T-helper 9 cell (primary cell): ENCODE data around the gene TPRN.

Experiments
- DNase-seq: peaks from one replicate; pipeline ENCODE4 v3.0.0-alpha.2; 2020

Gene TPRN

DNA sequence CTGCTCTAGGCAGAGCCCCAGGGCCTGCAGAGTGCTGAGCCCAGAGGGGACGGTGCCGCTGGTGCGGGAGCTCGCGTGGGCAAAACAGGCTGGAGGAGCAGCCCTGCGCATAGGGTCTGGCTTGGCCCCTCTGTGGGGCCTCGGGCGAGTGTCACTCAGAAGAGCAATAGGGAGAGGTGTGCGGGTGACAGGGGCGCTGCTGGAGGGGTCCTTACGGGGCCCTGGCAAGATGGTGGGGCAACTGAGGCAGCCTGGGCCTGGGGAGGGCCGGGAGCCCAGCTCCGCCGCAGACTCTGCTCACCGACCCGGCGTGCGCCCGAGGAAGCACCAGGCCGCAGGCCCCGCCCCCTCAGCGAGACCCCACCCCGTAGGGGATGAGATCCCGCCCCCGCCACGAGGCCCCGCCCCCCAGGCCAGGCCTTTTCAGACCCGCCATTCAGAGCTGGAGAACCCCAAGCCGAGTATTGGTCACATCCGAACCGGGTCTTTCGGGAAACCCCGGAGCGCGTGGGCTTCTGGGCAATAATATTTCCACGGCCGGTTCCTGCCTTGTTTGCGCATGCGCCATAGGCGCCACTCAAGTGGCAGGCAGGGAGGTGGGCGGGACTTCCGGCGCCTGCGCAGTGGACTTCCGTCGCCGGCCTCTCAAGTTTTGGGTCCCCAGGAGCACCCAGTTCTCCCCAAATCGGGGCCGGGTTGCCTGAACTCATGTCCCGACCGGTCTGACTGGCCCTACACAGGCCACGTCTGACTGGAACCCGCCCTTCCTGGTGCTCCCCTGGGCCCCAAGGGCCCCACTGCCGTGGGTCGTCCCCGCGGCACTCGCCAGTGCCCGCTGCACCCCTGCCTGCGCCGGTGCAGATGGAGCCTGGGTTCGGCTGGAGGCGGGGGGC is 22.8 kb upstream of the TPRN start:
- peak; percentile 99 for DNase-seq

DNA sequence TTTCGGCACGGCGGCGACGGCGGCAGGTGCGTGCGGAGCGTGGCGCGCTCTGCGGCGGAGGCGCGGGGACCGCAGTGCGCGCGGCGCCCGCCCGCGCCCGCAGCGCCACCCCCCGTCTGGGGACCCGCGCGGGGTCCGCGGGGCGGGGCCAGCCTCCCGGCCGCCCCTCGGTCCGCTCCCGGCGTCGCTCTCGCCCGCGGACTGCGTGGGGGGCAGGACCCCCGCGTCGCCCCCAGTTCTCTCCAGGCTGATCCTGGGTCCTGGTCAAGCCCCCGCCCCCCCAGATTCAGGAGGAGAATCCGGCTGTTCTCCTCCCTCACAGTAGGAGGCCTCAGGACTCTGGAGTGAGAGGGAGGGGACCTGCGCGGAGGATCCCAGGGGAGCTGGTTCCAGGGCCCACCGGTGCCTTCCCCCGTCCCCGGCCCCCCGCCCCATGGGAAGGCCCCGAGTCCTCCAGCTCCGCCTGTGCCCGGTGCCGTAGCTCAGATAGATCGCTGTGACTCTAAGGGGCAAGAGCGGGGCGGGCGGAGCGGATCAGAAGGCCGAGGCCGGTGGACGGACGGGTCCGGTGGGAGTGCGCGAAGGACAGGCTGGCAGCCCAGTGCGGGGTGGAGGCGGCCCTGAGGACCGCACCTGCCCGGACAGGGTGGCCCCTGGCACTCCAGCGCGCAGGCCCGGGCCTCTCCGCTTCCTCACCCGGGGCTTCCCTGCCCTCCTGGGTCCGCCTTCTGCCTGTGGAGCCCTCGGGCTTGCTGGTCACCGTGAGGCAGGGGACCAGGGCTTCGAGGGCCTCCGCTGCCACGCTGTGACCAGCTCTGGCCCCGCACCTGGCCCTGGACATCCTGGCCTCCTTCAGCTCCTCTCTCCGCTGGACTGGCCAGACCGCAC is 21.9 kb upstream of the TPRN start, which contains the start of gene RNF208:
RNF208 (minus strand) TSS at position 51 of the 888 bp plus-strand sequence. CDS start 1,028 bp downstream, outside the sequence.
- no peak for DNase-seq

DNA sequence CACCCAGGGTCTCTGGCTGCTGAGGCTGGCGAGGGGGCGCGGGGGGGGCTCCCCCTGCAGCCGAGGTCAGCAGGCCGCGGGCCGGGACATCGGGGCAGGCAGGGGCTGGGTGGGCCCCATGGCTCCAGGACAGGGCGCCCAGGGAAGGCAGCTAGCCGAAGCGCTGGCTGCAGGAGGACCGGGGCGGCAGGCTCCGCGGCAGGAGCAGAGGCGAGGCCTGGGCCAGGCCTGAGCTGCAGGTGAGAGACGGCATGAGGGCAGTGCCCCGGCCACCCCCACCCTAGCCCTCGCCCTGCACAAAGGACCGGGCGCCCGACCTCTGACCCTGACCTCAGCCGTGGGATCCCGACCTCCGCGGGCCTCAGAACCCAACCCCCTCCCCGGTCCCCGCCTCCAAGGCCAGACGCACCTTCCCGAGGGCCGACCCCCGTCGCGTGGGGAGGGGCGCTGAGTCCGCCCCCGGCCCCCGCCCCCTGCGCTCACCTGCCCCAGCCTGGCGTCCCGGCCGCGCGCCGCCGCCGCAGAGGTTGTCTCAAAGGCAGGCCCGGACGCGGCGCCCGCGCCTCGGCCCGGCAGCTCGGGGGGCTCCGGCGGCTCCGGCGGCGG is 21.1 kb upstream of the TPRN start:
- no peak for DNase-seq

DNA sequence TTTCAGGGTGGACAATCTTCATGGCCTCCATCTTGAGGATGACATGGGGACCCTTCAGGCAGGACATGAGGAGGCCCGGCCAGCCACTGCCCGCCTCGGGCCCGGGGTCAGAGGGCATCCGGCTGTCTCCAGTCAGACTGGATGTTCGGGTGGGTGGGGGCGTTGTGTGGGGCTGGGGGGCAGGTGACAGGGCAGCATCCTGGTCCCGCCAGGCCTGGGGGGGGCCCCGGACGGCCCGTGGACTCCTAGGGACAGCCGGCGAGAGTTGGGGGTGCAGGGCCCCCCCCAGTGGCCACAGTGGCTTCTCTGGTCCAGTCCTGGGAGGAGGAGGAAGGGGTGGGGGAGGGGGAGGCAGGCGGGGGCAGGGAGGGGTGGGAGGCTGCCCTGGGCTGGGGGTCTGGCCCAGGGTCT is 20.6 kb upstream of the TPRN start:
- DNase-seq = no peak

DNA sequence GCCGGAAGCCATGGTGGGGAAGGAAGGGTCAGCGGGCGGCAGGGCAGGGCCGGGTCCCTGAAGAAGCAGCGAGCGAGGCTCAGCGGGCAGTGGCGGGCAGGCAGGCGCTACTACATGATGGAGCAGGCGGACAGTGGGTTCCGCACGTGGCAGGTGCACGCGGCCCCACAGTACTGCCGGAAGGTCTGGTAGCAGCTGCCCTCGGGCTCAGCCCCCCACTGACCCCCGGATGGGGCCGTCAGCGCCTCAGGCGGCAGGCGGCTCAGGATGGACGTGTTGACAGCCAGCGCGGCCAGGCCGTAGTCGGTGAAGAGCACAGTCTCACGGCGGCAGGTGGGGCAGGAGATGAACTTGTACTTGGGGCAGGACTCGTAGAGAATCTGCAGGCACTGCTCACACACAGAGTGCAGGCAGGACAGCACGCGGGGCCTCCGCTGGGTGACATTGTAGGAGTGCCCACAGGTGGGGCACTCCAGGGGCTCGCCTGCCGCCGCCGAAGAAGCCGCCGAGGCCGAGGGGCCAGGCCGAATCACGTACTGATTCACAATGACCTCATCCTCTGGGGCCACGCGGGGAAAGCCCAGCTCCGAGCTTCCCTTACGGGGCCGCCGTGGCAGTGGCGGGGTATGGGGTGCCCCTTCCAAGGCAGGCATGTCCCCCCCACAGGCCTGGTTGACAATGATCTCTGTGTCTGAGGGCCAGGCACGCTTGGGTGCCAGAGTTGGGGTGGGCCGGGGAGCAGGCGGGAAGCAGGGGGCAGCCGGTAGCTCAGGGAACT is 20.0 kb upstream of the TPRN start:
- no peak for DNase-seq

DNA sequence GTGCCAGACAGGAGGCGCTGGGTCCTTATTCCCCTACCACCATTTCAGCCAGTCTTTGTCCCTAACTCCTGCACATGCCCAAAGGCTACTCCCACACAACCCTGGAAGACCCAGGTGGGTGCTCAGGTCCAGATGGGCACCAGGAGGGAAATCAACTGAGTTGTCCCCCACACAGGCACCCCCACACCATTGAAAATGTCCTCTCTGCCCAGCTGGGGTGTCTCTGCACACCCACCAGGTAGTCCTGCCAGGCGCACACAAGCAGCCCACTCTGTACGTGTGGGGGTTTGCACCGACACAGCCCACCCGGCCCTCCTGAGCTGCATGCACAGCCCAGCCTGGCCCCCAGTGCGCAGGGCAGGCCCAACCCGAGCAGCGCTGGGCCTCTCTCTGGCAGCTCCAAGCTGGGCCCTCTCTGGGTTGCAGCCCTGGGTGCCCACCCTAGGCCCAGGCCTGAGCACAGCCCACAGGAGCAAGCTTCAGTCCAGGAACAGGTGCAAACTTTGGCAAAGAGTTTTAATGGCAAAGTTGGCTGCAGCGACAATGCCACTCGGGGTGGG is 19.3 kb upstream of the TPRN start:
- DNase-seq = no peak

DNA sequence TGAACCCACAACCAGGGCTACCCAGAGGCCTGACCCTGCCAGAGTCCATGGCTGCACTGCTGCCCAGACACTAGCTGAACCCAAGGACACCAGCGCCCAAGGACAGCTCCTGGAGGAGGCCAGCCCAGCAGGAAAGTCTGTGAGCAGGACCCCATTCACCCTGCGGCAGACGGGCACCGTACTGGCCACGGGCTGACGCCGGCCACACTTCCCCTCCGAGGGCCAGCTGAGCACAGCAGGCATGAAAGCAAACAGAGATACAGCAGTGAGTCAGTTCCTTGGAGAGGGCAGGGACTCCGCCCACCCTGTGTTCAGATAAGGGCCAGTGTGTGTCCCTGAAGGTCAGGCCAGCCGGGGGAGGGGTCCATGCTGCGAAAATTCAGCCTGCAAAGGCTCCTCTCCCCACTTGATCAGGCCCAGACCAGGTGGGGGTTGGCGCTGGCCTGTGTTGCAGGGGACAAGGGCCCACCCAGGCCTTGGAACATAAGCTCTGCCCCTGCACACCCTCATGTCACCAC is 18.3 kb upstream of the TPRN start:
- no peak for DNase-seq

DNA sequence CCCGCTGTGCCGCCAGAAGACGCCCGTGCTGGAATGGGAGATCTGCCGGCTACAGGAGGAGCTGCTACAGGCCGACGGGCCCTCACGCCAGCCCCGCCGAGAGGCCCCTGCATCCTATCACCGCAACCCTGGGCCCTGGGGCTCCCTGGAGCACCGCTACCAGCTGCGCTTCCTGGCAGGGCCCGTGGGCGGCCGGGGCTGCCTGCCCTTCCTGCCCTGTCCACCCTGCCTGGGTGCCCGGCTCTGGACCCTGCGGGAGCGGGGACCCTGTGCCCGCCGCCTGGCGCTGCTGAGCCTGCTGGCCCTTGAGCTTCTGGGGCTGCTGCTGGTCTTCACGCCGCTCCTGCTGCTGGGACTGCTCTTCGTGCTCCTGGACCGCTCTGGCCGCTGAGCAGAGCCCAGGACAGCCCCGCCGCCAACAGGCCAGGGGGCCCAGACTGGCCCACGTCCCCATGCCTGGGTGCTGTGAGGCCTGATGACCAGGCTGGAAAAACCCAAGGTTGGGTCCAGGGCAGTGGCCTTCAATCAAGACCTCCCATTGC is 17.7 kb upstream of the TPRN start:
- no peak for DNase-seq

DNA sequence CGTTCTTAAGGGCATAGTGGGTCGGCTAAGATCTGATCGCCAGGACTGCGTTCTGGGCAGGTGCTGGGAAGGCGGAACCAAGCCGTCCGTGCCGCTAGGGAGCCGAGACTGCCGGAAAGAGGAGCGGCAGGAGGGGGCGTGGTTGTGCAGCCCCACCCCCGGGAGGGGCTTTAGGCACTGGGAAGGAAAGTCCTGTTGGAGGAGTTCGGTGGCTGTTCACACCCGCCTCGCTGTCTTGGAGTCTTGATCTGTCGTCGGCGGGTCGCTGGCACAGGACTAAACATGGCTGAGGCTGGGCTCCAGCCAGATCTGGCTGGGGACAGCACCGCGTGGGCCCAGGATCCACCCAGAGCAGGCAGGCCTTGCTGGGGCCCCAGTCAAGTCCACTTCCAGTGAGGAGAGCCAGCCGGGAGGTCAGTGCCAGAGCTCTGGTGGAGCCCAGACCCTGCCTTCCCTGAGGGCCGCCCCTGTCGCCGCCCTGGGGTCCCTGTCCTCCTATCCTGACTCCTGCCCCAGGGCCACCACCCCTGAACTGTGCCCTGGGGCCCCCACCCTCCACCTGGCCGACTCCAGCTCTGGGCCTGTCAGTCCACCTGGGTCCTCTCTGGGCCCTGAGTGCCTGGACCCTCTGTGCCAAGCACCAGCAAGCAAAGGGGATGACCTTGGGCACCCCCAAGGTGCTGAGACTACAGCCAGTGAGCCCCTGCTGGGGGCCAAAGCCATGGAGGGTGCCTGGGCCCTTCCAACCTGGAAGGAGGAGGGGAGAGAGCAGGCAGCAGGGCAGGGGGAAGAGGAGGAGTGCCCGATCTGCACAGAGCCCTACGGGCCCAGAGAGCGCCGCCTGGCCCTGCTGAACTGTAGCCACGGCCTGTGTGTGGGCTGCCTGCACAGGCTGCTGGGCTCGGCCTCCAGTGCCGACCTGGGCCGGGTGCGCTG is 17.0 kb upstream of the TPRN start:
- DNase-seq = no peak

DNA sequence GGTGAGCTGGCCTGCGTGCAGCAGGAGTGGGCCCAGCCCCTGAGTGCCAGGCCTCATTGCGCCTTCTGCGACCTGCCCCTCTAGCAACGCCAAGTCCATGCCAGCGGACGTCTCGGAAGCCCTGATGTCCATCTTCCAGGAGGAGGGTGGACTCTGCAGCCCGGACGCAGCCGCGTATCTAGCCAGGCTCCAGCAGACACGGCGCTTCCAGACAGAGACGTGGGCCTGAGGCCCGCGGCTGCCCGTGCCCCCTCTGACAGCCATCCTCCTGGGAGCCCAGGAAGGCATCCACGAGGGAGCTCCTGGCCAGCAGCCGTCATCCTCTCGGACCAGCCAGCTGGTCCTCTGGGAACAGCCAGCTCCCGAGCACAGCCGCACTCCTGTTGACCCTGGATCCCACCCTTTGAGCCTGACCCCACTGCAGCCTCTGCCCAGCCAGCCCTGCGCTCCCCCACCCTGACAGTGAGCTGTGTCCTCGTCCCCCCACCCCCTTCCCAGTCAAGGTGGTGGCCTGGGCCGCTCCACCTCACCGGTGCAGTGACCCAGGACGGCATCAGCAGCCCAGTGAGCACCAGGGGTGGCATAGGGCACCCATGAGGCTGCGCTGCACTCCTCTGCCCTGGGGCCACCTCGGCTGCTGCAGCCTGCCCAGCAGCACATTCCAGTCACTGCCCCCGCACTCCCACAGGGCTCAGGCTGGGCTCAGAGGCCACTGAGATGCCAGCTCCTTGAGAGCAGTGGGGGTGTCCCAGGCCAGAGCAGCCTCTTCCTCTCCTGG is 15.8 kb upstream of the TPRN start:
- no peak for DNase-seq

DNA sequence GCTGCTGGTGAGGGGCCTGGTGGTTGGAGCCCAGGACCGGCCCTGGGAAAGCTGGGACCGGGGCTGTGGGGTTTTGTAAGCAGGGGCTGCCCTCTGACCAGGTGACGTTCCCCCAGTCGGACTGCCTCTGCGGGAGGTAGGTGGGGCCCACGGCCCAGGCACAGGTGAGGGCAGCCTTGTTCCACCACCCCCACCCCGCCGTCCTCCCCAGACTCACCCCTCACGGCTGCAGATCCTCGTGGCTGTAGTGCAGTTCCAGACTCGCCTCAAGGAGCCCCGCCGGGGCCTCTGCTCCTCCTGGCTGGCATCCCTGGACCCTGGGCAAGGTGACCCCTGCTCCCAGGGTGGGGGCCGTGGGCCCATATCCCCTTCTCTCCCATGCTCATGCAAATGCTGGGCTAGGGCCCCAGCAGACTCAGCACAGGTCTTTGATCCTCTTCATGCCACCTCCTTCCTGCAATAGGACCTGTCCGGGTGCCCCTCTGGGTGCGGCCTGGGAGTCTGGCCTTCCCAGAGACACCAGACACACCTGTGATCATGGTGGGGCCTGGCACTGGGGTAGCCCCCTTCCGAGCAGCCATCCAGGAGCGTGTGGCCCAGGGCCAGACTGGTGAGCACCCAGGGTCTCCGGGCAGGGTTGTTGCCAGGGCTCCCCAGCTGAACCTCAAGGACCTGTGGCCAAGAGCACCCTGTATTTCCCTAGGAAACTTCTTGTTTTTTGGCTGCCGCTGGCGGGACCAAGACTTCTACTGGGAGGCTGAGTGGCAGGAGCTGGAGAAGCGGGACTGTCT is 14.8 kb upstream of the TPRN start:
- no peak for DNase-seq

DNA sequence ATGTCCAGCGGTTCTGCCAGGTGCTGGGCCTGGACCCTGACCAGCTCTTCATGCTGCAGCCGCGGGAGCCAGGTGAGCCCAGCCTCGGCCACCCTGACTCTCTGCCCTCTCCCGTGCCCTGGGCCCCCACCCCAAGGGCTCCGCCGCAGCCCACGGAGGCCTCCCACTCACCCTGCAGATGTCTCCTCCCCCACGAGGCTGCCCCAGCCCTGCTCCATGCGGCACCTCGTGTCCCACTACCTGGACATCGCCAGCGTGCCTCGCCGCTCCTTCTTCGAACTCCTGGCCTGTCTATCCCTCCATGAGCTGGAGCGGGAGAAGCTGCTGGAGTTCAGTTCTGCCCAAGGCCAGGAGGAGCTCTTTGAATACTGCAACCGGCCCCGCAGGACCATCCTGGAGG is 14.1 kb upstream of the TPRN start:
- DNase-seq = no peak

DNA sequence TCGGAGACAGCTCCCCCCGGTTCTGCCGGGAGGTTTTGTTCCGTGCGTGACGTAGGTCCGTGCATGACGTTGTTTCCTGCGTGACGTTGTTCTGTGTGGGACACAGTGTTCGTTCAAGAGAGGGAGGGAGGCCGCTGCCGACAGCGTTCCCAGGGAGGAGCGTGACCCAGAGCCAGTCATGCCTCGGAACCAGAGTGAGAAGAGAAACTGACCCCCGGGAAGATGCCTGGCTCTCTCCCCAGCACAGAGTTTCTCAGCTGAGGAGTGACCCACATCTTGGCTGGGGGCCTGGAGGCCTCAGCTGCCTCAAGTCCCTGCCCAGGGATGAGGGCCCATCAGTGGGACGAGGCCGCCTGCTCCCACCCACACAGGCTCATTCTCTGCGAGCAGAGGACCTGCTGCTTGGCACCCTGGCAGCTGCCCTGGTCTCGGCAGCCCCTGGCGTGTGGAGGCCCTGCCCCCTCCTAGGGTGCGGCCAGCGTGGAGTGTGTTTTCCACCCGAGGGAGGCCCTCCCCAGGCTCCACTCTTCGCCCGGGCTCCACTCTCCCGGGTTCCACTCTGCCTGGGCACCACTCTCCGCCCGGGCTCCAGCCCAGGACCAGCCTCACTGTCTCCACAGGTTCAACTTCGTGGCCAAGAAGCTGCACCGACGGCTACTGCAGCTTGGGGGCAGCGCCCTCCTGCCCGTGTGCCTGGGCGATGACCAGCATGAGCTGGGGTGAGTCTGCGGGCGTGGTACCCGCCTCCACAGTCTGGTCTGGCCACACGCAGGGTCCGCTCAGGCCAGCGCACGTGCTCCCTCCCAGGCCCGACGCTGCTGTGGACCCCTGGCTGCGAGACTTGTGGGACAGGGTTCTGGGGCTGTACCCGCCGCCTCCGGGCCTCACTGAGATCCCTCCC is 12.9 kb upstream of the TPRN start:
- no peak for DNase-seq

DNA sequence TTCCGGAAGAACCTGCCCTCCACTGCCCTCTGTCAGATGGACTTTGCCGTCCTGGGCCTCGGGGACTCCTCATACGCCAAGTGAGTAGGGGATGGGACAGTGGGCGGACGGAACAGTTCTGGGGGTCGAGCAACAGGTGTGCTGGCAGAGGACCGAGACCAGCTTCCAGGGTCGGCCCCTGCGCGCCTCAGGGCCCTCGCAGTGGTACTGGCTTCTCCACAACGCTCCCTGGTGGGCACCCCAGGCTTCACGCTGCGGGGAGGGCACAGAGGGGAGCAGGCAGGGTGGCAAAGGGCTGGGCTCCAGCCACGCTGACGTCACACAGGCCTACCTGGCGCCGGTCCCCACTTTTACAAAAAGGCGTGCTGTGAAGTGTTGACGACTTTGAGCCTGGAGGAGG is 12.0 kb upstream of the TPRN start:
- DNase-seq = no peak

DNA sequence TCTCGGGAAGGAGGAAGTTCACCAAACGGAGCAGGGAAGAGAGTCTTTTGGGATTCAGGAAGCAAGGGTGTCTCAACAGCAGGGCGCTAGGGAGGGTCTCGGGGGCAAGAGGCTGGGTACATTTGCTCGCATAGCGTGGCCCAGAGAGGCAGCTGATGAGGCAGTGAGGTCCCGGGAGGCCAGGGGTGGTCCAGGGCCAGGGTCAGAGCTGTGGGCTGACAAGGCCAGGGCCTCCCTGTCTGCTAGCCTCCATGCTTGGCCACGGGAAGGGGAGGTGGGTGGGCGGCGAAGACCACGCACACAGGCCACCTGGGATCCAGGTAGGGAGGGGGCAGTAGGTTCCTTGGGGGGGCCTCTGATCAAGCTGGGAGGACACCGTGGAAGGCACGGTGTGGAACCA is 11.0 kb upstream of the TPRN start:
- DNase-seq = no peak

DNA sequence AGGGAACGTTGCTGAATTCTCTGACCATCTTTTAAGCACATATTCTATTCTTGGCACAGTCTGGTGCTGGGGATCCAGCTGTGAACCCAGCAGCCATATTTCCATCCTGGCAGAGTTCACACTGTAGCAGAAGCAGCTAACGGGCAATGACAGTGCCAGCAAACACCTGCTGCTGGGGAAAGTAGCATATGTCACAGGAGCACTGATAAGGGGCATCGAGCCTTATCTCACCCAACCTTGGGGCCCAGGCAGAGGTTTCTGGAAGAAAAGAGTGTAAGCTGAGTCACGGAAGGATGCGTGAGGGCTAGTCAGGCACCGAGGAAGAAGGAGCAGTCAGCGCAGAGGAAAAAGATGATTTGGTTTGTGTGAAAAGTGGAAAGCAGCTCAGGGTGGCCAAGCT is 6.1 kb upstream of the TPRN start:
- no peak for DNase-seq
